Measurements from ENCODE around the gene DCAF11. TPM values are rescaled to one million over a fixed set of nuclear protein-coding genes. Genes with fewer than 3 reads are reported as not detected.
A peak's percentile ranks its signal among the peaks of the same experiment; 100 is the strongest.

The DCAF11 gene
- total and polyA plus RNA-seq, 2 of the 13 experiments (the other 11 are each of a cell fraction or from before 2014, with no cell fraction given) = 150 to 257 TPM

- peak; percentile 76; the same call in 1 of the 2 replicates for TF ChIP-seq CSRNP1 (CRISPR knock-in tag; IDR thresholded peaks at IDR 0.05)
- no peak for TF ChIP-seq PHB2 (IDR thresholded peaks at IDR 0.05; ENCODE audit: partially characterized antibody)
- peak; percentile 68; the same call in 1 of the 2 replicates for TF ChIP-seq ZNF367 (CRISPR knock-in tag; IDR thresholded peaks at IDR 0.05; ENCODE audit: borderline replicate concordance)
- no peak for TF ChIP-seq GRHL1 (CRISPR knock-in tag; conservative IDR thresholded peaks at IDR 0.05)
- TF ChIP-seq TEF (CRISPR knock-in tag; IDR thresholded peaks at IDR 0.05) = no peak
- no peak for TF ChIP-seq ZNF460 (CRISPR knock-in tag; IDR thresholded peaks at IDR 0.05; ENCODE audit: borderline replicate concordance)
- TF ChIP-seq STAT5B (CRISPR knock-in tag; IDR thresholded peaks at IDR 0.05) = no peak; the same call in none of the 2 replicates
- peak; percentile 69; the same call in 1 of the 2 replicates for TF ChIP-seq ZNF598 (CRISPR knock-in tag; IDR thresholded peaks at IDR 0.05; ENCODE audit: borderline replicate concordance)
- TF ChIP-seq NFKB2 (CRISPR knock-in tag; IDR thresholded peaks at IDR 0.05; ENCODE audit: borderline replicate concordance) = peak; percentile 97; the same call in 1 of the 2 replicates
- no peak for TF ChIP-seq SETDB1 (CRISPR knock-in tag; IDR thresholded peaks at IDR 0.05; ENCODE audit: borderline replicate concordance)
- peak; percentile 59; the same call in 1 of the 2 replicates for TF ChIP-seq RXRB (CRISPR knock-in tag; IDR thresholded peaks at IDR 0.05; ENCODE audit: borderline replicate concordance)
- TF ChIP-seq CAMTA2 (CRISPR knock-in tag; IDR thresholded peaks at IDR 0.05; ENCODE audit: borderline replicate concordance) = peak; percentile 94
- no peak for TF ChIP-seq ZEB1 (IDR thresholded peaks at IDR 0.05; ENCODE audit: insufficient replicate concordance, low read depth)
- TF ChIP-seq JDP2 (CRISPR knock-in tag; IDR thresholded peaks at IDR 0.05; ENCODE audit: borderline replicate concordance) = no peak
- peak; percentile 86 for TF ChIP-seq THAP11 (CRISPR knock-in tag; IDR thresholded peaks at IDR 0.05)
- no peak for TF ChIP-seq REL (CRISPR knock-in tag; conservative IDR thresholded peaks at IDR 0.05)
- TF ChIP-seq NAIF1 (CRISPR knock-in tag; IDR thresholded peaks at IDR 0.05; ENCODE audit: borderline replicate concordance) = no peak
- peak; percentile 66; the same call in 1 of the 2 replicates for TF ChIP-seq MIER2 (CRISPR knock-in tag; IDR thresholded peaks at IDR 0.05)
- TF ChIP-seq CREM (IDR thresholded peaks at IDR 0.05) = no peak
- no peak; the same call in 1 of the 2 replicates for TF ChIP-seq CREM (CRISPR knock-in tag; IDR thresholded peaks at IDR 0.05)
- peak; percentile 83 for TF ChIP-seq ZNF160 (CRISPR knock-in tag; IDR thresholded peaks at IDR 0.05)
- TF ChIP-seq SOX13 (IDR thresholded peaks at IDR 0.05) = 0 out of 2 replicates have a peak, but pooled peaks have one; percentile 32
- TF ChIP-seq SOX13 (CRISPR knock-in tag; conservative IDR thresholded peaks at IDR 0.05 in 1 of 2, IDR thresholded peaks at IDR 0.05 in 1 of 2) = peak in 1 of 2 experiments; percentile 63; a peak in 1 of 4 replicates
- TF ChIP-seq TBL1XR1 (IDR thresholded peaks at IDR 0.05; ENCODE audit: borderline replicate concordance, low read length, partially characterized antibody) = no peak
- peak; percentile 76; the same call in 1 of the 2 replicates for TF ChIP-seq CREBL2 (CRISPR knock-in tag; IDR thresholded peaks at IDR 0.05; ENCODE audit: borderline replicate concordance)
- no peak for TF ChIP-seq HOXA9 (CRISPR knock-in tag; IDR thresholded peaks at IDR 0.05; ENCODE audit: borderline replicate concordance)
These were observed 21.5 kb downstream of the DCAF11 start, which contains the start of gene PSME1 (continued) for GRCh38 chr14:24135834-24136683.
